Measurements from ENCODE around the gene PHF21A. TPM values are rescaled to one million over a fixed set of nuclear protein-coding genes. Genes with fewer than 3 reads are reported as not detected.

PHF21A gene
- total and polyA plus RNA-seq, 2 donors (not counting 3 experiments of a cell fraction or from before 2014, with no cell fraction given), result 14.1 to 30.5 TPM

DNA sequence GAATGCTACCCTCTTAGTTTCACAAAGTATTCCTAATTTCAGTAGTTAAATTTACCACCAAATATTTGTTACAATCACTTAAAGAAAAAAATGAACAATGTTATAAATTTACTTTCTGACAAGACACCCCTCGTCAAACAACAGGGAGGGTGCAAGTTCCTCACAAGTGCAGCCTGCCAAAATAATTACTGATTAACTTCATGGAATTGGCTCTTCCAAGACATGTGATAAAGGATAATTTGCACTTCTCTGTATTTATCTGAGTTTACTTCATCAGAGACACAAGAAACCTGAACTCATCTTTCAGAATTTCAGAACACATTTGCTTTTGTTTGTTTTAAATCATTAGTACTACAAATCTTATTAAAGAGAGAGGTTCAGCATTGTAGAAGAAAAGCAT is 132.3 kb downstream of the PHF21A start:
- intact Hi-C loops (cut with micrococcal nuclease), result no loop called here
- POLR2A ChIA-PET, result no interaction called here
- Histone ChIP-seq H3K4me3 (replicated peaks in 1 of 3; ENCODE audit: insufficient read depth in 1 of 3, low read depth in 1 of 3, low read length in 3 of 3) (no peak overlapping the region), H2AFZ (ENCODE audit: low read depth, low read length) (no peak overlapping the region), H3K27me3 (ENCODE audit: control insufficient read depth in 2 of 2, insufficient read depth in 2 of 2, low read length in 2 of 2) (no peaks in the 10 kb centered on the region), H3K9me3 (replicated peaks; ENCODE audit: control insufficient read depth, insufficient read depth, low read length) (no peaks in the 10 kb centered on the region), H4K20me1 (replicated peaks; ENCODE audit: control insufficient read depth, extremely low read depth, insufficient read depth, low read length) (peaks cover 2% of the 10 kb centered on the region), H3K9me1 (replicated peaks; ENCODE audit: control insufficient read depth, extremely low read depth, insufficient read depth, low read length) (no peaks in the 10 kb centered on the region), H3K4me2 (ENCODE audit: insufficient read depth, low read length) (no peak overlapping the region), H3K9ac (replicated peaks; ENCODE audit: extremely low read depth, insufficient read depth, low read length) (no peak overlapping the region), H3K4me1 (ENCODE audit: control insufficient read depth, extremely low read depth, insufficient read depth, low read length) (no peaks in the 10 kb centered on the region), H3K27ac (ENCODE audit: insufficient read depth, low read depth, low read length) (no peak overlapping the region), H3K79me2 (ENCODE audit: control insufficient read depth, insufficient read depth, low read length) (no peaks in the 10 kb centered on the region), H3K36me3 (ENCODE audit: control insufficient read depth in 2 of 2, extremely low read depth in 1 of 2, insufficient read depth in 2 of 2, low read length in 2 of 2) (no peaks in the 10 kb centered on the region)
- no TSS peak for BruUV-seq (replicated peaks)
- dilution Hi-C loops (cut with MboI; ENCODE audit: extremely low pct_ligation_motif_present, low sequenced_read_pairs), result no loop called here
- FAIRE-seq (no peak), DNase-seq (ENCODE audit: low read depth, low spot score) (no peak)
- CTCF ChIA-PET, result interaction anchor here (0.8 to 5.7 kb wide), 3 partner anchors 9 to 24 kb away, joined by 3 to 23 read pairs (median 9); no protein-coding TSS in a partner anchor
- TF ChIP-seq POLR2A (IDR thresholded peaks at IDR 0.05; ENCODE audit: low read depth, low read length) (no peak), MYC (IDR thresholded peaks at IDR 0.05; ENCODE audit: low read depth, low read length) (no peak), MAX (IDR thresholded peaks at IDR 0.05; ENCODE audit: insufficient read depth, insufficient read length) (no peak), JUN (IDR thresholded peaks at IDR 0.05; ENCODE audit: borderline replicate concordance, insufficient read depth, insufficient read length, low read depth) (no peak), POLR2AphosphoS5 (IDR thresholded peaks at IDR 0.05; ENCODE audit: insufficient read depth, low read depth, low read length) (no peak), EZH2 (IDR thresholded peaks at IDR 0.05; ENCODE audit: borderline replicate concordance, low read depth, low read length, severe bottlenecking) (no peak), FOS (IDR thresholded peaks at IDR 0.05; ENCODE audit: borderline replicate concordance, insufficient read depth, low read length) (no peak), GATA2 (IDR thresholded peaks at IDR 0.05; ENCODE audit: insufficient read depth, insufficient read length, low read depth, low read length) (no peak)
- TF ChIP-seq, protein P1, sequence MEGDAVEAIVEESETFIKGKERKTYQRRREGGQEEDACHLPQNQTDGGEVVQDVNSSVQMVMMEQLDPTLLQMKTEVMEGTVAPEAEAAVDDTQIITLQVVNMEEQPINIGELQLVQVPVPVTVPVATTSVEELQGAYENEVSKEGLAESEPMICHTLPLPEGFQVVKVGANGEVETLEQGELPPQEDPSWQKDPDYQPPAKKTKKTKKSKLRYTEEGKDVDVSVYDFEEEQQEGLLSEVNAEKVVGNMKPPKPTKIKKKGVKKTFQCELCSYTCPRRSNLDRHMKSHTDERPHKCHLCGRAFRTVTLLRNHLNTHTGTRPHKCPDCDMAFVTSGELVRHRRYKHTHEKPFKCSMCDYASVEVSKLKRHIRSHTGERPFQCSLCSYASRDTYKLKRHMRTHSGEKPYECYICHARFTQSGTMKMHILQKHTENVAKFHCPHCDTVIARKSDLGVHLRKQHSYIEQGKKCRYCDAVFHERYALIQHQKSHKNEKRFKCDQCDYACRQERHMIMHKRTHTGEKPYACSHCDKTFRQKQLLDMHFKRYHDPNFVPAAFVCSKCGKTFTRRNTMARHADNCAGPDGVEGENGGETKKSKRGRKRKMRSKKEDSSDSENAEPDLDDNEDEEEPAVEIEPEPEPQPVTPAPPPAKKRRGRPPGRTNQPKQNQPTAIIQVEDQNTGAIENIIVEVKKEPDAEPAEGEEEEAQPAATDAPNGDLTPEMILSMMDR (IDR thresholded peaks at IDR 0.05; ENCODE audit: extremely low read depth in 1 of 2, insufficient read depth in 1 of 2, low read depth in 1 of 2, low read length in 2 of 2), result no peak

All from endothelial cell of umbilical vein (primary cell).